Esophagus muscularis mucosa (tissue), 4 donors: Measurements from ENCODE around the gene GSDME.

Experiments used
- EP300 ChIP-seq: sonication (generic); formaldehyde crosslinking; IDR thresholded peaks from one replicate; pipeline ENCODE4 v1.6.1; 2017; ENCODE audit warnings: antibody characterized with exemption
- POLR2A ChIP-seq: fragments of 450-650 bp; IDR thresholded peaks from one replicate; pipeline ENCODE4 v1.6.1; 2017; ENCODE audit warnings: antibody characterized with exemption, moderate library complexity, mild to moderate bottlenecking, low read depth
- POLR2AphosphoS5 ChIP-seq, 2 donors: sonication (generic); formaldehyde crosslinking; IDR thresholded peaks; one replicate each; pipeline ENCODE4 v1.6.1; 2017; ENCODE audit warnings: antibody characterized with exemption in 2 of 2
- TF ChIP-seq, protein P1 (sequence below), 3 experiments: fragments of 200-600 bp in 2 of 3; fragments of 450-650 bp in 1 of 3; sonication (generic) in 2 of 3; IDR thresholded peaks; one replicate each; pipeline ENCODE4 v1.5.1; 2017 to 2019; ENCODE audit warnings: antibody characterized with exemption in 3 of 3, mild to moderate bottlenecking in 2 of 3, moderate library complexity in 1 of 3

DNA sequence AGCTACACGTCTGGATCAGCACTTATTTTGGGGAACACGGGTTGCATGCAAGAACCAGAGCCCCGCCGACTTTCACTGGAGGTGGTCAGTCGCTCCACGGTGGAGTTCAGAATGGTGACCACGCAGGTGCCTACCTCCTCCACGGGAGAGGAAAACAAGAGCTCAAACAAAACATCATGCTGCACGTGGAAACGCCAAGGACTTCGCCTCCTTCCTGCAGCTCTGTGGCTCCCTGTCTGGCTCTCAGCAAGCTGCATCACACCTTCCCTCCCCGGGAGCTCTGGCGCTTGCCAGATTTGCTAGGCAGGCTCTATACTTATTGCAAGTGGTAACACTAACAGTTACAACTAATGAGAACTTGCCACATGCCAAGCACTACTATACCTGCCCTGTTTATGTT lies 26.0 kb downstream of the GSDME start:
- TF ChIP-seq, protein P1, sequence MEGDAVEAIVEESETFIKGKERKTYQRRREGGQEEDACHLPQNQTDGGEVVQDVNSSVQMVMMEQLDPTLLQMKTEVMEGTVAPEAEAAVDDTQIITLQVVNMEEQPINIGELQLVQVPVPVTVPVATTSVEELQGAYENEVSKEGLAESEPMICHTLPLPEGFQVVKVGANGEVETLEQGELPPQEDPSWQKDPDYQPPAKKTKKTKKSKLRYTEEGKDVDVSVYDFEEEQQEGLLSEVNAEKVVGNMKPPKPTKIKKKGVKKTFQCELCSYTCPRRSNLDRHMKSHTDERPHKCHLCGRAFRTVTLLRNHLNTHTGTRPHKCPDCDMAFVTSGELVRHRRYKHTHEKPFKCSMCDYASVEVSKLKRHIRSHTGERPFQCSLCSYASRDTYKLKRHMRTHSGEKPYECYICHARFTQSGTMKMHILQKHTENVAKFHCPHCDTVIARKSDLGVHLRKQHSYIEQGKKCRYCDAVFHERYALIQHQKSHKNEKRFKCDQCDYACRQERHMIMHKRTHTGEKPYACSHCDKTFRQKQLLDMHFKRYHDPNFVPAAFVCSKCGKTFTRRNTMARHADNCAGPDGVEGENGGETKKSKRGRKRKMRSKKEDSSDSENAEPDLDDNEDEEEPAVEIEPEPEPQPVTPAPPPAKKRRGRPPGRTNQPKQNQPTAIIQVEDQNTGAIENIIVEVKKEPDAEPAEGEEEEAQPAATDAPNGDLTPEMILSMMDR (IDR thresholded peaks at IDR 0.05) = no peak
- no peak for TF ChIP-seq POLR2AphosphoS5 (IDR thresholded peaks at IDR 0.05)
- TF ChIP-seq POLR2A = no peak
- TF ChIP-seq EP300 = no peak
